Smooth muscle cell of the brain vasculature (primary cell): ENCODE measurements around the gene TTC39B.

Source experiments
- DNase-seq: peaks from one replicate; pipeline ENCODE4 v3.0.0-alpha.2; 2012; ENCODE audit warnings: low read depth, low spot score

The TTC39B gene

DNA sequence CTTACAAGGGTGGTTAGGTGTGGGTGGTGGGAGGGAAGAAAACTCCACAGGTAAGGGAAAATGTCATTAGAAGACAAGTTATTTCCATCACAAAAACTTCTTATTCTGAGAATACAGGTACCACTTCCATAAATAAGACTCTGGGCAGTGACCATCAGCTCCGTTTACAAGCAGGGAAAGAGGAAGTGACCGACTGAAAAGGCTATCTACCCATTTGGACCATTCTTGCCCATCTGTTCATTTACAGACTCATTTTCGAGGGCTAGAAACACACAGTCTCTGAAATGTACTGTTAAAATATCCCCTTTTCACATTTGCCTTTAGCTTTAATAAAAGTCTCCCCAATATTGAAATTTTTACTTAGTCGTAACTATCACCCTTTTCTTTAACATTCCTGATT is 79.5 kb downstream of the TTC39B start:
- DNase-seq = no peak

DNA sequence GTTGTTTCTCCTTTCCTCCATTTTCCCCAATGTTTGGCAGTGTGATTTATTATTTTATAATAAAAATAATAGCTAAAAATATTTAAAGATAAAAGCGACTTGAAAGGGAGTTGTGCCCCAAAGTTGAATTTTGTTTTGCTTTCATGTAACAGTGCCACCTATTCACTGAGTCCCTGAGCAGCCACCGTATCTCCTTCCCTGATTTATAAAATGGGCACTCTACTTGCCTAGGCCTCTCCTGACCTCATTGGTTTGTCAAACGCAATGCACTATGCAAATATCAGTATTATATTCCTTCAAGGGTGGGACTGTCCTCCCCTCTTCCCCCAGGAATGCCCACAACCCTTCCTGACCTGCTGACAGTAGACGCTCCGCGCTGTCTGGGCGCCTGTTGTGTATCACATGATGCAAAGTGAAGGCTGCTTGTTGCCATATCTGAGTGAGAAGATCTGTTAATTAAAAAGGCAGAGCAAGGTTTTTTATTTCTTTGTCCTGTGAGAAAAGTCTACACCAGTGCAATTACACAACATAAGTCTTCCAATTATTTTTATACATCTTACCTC is 81.4 kb downstream of the TTC39B start:
- no peak for DNase-seq

DNA sequence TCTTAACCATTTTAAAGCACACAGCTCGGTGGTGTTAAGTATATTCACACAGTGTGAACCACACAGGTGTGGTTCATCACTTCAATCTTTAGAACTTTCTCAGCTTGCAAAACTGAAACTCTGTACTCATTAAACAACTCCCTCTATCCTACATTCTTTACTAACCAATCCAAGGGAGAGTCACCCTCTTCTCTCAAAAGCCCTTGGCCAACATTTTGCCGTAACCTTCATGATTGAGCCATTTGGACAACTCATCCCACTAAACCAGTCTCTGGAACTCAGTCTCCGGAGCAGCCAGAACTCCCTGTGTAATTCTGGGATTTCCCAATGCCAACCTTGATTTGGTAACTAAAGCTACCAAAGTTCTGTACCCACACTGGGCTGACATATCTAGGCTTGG is 84.7 kb downstream of the TTC39B start:
- DNase-seq = no peak

DNA sequence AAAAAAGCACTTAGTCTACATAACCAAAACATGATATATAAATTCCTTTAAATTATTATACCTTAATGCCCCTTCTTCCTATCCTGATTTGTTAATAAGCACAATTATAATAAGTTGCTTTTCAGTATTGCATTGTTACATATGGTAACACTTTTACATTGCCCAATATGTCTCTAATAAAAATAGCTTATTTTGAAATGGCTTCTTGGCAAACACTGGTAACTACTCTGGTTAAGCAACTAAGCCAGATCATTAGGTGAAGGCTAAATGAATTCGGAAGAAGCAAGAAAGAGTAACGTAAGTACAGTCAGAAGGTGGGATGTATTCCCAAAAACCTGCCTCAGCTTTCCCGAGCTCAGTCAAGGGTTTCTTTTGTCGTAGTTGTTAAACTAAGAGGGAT is 85.3 kb downstream of the TTC39B start:
- DNase-seq = no peak

DNA sequence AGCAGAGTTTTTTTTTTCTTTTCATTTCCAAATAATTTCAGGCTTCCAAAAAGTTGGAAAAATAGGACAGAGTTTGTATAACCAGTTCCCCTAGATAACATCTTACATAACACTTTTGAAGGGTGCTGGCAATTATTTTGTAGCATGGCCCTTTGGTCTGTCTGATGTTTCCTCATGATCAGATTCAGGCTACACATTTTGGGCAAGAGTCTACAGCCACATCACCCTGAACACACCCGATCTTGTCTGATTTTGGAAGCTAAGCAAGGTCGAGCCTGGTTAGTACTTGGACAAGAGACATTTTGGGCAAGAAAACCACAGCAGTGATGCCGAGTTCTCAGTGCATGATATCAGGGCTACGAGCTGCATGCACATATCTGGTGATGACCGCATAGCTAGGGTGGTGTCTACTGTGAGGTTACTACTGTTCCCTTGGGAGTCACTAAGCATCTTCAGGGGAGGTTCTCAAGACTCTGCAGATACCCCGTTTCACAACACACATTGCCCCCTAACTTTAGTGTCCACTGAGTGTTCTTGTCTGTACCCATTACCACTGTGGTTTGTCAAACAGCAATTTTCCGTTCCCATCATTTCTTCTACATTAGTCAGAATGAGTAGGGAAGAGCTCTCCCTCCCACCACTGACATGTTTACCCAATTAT is 86.2 kb downstream of the TTC39B start:
- DNase-seq = no peak

DNA sequence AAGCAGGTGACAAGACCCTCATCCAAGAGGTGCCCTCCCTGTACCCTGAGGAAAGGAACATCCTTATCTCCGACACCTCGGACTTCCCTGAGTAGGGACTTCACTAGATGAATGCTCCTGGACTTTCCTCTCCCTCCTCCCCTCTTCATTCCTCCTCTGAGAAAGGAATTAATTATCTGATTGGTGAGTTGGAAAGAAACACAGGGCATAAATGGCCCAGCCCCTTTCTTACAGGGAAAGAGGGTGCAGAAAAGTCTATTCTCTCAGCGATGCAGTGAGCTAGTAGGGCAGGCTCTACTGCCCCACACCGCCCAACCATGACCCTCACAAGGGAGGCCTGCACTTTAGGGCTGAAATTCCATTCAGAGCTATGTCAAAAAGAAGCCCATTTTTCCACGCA is 87.5 kb downstream of the TTC39B start:
- DNase-seq = no peak

DNA sequence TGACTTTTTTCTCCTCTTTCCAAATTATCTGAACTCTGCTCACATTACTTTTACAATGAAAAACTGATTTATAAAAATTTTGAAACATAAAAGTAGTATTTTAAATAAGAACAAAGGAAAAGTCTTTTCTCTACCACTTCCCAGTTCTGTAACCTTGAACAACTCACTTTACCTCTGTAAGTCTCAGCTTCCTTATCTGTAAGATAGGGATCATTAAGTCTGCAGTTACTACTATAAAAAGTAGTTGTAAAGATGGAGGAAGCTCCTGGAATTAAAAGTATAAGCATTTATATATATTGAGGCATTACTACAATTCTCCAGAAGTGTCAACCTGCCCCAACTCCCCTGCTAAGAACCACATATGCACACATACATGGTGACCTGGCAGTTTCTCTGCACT is 88.0 kb downstream of the TTC39B start:
- no peak for DNase-seq

DNA sequence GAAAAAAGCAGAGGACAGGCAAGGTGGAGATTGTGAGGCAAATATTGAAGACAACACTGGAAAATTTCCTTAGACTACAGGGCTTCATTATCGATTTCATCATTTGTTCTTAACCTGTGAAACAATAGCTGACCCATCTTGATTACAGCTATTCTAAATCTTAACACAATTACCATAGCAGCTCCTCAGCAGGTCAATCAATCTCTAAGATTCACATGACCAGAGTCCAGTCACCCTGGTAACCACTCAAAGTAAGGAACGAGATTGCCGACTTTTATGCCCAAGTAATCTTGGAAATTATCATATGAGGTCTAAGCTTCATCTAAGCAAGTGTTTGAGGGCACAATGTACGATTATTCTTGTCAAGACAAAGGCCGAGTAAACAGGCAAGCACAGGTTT is 93.8 kb downstream of the TTC39B start:
- no peak for DNase-seq

DNA sequence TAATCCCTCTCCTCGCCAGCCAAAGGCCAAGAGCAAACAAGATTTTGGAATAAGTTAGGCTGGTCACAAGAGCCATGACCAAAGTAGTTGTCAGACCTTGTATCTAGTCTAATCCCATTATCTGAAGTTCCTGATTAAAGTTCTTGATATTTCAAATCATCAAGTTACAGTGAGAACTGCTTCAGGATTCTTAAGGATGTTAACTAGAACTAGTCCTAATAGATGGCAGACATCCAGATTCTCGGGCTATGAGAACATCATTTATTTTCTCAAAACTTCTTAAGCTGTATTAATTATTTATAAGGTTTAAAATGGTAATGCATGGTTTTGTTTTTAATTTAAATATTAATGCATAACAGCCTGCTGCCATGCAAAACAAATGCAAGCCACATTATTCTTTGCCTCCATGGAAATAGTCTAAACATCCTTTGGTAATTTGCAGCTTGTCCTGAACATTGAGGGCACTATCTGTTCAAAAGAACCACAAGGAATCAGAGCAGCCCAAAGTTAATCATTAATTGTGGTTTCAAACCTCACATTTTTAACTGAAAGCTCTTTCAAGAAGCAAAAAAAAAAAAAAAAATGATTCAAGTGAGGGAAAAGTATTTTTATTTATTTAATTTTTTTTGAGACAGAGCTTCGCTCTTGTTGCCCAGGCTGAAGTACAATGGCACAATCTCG is 95.1 kb downstream of the TTC39B start:
- no peak for DNase-seq

DNA sequence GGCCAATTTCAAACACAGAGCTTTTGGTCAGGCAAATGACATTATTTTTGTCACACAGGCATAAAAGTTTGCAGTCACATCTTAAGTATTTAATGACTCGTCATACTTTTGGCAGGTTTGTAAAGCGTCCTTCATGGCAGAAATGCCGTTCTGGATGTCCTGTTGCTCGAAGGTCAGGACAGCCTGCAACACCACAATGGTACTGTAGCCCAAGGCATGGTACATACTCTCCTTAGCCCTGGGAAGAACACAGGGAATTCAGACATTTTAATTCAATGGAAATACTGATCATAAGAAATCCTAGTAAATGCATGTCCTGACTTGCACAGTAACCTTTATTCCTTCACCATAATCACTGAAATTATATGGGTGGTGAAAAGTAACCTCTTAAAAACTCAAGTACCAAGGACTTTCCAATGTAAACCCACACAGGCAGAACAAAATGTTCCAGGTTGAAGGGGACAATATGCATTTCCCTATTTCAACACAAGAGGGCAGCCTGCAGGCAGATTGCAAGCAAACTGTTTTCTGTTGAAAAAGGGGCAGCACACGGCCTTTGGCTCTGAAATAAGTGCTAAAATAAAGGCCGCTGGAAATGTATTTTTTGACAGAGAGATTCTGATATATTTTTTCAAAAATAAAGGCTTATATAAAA is 95.7 kb downstream of the TTC39B start:
- peak; percentile 64 for DNase-seq

DNA sequence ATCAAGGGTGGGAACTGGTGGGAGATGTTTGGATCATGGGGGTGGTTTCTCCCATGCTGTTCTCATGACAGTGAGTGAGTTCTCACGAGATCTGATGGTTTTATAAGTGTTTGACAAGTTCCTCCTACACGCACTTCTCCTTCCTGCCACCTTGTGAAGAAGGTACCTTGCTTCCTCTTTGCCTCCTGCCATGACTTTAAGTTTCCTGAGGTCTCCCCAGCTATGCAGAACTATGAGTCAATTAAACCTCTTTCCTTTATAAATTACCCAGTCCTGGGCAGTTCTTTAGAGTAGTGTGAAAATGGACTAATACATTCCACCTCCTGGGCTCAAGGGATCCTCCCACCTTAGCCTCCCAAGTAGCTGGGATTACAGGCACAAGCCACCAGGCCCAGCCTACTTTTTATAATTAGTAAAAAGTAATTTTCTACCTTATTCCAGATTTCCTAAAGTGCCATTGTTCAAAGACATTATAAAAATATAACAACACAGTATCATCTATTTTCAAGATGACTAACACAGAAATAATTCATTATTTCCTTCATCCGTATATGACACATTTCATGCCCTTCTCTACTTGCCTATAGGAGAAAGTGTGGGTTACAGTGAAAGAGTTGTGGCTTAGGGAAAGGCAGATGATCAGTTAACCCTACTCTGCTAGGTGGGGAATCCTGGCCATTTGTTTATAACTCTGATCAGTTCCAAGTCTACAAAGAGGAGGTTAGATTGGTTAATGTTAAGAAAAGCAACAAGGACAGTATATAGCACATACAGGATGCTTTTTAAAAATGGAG is 99.9 kb downstream of the TTC39B start:
- no peak for DNase-seq

DNA sequence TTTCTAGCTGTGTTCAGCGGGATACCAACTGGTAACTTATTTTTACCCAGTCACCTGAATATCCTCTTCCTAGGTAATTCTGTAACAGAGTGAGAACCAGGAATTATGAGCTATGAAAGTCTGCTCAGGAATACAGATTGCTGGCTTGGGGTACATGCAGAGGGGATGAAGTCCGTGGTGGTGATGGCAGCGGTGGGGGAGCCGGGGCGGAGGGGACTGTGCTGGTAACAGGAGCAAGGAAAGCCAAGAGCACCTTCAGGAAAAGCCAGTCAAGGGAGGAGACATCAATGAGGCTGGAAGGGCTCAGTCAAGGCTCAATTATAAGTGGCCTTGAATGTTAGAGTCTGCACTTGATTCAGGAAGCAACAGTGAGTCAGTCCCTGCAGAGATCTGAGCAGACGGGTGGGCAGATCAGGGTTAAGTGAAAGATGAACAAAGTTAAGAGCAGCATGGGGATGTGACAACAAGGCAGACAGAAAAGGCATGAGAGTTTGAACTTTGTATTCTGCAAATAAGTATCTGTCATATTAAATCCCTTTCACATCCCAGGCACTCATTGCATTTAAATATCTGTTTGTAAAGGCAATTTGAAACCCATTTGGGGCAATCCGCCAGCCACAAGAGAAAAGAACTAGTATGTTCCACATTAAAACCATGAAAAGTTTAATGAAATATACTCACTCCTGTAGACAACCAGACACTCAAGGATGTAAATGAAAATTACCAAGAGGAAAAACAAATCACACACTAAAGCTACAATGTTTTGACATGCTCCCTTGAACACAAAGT is 101.2 kb downstream of the TTC39B start:
- DNase-seq = no peak

DNA sequence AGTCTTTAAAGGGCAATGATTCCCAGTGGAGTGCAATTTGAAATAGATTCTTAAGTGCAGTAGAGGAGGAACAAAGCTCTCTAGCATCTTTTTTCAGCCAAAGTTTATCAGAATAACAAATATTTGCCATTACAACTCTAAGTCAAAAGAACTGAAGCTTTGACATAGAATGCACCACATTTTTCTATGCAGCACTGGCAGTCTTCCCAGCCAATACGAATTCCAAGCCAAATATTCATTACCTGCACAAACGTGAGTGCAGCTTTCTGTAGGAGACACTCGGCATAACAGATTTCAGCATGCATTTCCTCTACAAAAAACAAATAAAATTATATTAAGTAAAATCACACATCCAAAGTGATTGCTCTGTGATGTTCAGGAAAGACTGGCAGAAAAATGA is 103.4 kb downstream of the TTC39B start:
- no peak for DNase-seq

DNA sequence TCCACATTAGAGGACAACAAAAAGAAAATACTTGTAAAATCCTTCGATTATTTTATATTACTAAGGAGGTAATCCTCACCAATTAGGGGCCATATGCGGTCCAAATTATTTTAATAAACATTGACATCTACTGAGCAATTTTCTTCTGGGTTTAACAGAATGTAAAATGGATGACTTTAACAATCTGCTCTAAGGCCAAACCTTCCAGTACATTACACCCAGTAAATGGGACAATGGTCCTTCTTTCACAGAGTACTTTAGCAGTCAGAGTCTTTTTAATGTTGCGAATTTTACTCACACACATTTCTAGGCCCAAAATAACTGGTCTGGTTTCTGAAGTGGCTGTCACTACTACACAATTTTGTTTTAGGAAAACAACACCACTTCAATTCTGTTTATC is 106.9 kb downstream of the TTC39B start:
- DNase-seq = no peak

DNA sequence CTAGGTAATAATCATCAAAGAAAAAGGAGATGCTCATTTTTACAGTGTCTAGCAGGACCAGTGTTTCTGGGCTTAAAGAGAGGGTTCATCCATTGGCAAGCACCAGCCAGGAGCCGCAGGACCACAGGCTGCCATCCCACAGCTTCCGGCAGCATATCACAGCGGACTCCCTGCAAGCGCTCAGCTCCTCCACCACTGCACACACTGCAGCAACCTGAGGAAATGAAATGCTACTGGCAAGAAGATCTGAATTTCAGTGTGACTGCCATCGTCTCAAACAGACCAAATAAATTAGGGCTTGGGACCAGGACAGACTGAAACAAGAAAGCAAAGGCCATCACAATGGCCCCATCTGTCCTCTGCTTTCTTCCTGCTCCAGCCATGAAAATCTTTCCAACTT is 114.2 kb downstream of the TTC39B start:
- no peak for DNase-seq

DNA sequence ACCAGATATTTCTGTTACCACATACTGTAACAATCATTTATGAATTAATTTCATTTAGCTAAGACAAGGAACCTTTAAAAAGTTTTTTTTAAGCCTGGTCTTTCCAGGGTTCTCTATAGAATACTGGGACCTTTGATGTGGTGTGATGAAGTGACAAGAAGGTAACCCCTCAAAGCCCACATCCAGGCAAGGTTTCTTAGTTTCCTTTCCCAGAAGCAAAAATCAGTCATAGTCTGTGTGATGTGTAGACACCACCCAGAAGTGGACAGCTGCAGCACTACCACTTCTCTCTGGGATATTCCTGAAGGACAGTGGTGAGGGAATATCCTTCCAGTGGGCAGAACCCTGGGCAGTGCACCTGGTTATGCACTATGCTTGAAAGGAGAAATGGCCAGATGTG is 115.6 kb downstream of the TTC39B start:
- DNase-seq = no peak

DNA sequence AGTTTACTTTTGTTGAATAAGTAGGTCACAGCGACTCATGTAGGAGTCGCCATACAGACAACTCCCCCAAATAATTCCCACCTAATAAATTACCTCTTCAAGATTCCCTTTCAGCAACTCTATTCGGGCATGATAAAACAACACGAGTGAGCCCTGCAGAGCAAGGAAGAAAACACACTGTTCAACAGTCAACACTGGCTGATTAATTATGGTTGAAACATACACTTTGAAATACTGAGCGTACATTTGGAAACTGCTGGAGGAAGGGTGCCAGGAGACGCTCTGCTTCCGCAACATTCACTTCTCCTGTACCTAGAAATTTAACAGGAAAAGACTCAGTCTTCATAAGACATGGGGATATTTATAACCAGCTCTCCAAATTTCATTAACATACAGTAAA is 117.5 kb downstream of the TTC39B start:
- DNase-seq = no peak

DNA sequence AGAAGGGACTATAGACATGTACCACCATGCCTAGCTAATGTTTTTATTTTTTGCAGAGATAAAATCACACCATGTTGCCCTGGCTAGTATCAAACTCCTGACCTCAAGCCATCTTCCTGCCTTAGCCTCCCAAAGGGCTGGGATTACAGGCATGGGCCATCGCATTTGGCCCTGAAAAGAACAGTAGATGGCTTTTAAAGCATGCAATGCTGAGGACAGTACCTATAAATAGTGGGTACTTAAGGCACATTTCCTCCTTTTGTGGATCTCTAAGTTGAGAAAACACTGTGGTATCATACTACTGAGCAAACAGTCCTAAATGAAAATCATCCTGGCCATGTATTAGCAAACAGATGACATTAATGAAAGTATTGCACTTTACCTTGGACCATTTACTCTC is 119.4 kb downstream of the TTC39B start:
- DNase-seq = no peak

DNA sequence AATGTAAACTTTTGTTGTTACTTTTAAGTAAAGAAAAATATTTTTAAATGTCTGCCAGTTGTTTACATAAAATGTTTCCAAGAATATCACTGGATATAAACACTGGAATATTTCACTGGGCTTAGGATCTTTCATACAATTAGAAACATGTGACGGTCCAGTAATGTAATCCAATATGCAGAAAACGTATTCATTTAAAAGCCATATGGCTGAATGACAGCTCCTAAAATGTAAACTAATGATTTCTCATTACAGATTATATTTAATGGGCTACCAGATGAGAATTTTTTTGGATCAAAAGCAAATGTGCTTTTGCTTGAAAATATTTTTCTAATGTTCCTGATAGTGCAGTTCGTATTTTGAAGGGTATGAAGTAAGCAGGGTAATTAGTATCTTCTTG is 124.3 kb downstream of the TTC39B start:
- DNase-seq = no peak

DNA sequence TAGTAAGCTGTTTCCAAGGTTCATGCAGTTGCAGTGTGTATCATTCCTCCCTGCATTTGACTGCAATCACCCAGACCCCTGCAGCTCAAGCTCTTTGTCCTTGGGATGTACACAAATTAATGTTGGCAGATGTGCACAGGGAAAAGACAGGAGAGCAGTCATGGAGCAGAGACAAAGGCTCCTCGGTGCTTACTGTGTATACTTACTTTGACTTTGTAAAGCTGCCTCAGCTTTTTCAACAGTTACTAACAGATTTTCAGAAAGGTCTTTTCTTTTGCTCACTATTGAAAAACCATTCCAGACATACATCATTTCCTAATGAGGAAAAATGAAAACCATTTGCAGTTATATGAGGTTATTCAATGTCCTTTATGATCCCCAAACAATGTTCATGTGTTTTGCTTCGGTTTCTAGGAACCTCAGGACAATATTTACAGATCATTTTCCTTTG is 124.9 kb downstream of the TTC39B start:
- no peak for DNase-seq

DNA sequence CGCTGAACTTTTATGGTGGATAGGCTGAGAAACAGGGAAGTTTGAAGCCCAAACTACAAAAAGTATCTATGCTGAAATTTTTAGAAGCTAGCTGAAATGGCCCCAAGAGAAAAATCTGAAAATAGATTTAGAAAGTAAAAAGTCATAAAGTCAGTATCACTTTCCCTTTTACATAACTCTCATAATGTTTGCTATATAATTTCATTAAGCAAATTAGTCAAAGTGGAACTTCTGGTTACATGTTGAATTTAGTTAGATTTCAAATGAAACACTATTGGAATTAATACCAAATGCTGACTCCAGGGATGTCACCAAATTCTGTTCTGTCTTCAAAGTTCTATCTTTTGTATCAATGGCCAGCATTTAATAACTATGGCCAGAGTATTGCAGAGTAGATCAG is 126.9 kb downstream of the TTC39B start:
- no peak for DNase-seq
